TTC549 (cell line): Measurements from ENCODE around the gene THNSL1.
"Not testable (repeated sequence)": the region's sequence is repeated elsewhere in the genome, so short reads cannot be mapped to it uniquely, and the experiment has no call there.

ENCODE experiments used
- FAIRE-seq: peaks from 2 replicates; lab custom pipeline; 2012; peaks lifted over from hg19 to GRCh38; lab: Jason Lieb, UNC

THNSL1 gene

DNA sequence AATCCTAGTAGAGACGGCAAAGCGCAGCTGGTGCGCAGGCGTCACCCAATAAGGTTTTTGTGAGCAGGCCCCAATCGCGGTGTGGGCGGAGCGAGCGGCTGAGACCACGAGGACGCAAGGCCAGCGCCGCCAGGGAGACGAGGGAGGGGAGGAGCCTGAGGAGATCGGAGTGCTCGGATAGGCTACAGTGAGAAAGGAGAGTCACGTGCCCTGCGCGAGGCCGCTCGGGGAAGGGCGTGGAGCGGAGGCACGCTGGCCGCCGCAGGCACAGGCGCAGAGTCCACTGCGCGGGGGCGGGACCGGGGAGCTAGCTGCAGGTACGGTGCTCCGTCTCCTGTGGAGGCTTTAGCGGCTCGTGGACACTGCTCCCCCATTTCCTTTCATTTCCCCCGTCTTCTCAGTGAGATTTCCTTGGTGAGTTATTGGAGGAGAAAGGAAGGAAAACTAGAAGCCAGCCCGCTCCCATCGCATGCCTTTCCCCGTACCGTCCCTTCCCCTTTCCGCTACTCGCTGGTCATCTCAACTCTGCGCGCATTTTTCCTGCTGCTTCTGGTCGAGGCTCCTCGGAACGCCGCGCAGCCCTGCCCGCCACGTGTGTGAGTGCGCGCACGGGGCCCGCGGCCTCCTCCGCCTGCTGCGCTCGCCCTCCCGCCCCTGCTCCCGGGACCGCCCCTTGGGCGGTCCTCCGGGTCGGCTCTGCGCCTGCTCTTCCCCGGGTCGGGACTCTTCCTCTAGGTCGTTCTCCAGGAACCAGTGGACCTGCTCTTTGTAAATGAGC, at the start of gene THNSL1:
THNSL1 (plus strand) TSS at position 237 of the 778 bp plus-strand sequence. CDS start 6,612 bp downstream, outside the sequence.
- peak; percentile 64 for FAIRE-seq

- FAIRE-seq, result no peak
These were observed 49.4 kb upstream of the THNSL1 start for GRCh38 chr10:24966962-24967481.

DNA sequence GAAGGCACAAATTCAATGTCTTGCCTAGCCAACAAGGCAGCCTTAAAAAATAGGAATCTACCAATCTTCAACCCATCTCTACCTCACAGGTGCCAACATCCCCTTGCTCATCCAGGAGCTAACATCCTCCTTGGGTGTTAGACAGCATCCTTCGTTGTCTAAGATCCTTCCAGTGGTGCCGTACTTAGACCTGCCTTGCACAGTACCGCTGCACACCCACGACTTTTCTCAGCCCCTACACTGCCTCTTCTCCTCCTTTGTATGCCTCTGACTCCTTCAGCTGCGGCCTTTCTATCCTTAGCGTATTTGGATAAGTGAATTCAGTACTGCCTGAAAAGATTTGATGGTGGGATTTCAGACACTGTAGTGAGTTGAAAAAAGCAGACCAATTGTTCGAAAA, 48.1 kb upstream of the THNSL1 start:
- FAIRE-seq, result no peak

GRCh38 chr10:24968951-24969350, 47.5 kb upstream of the THNSL1 start:
- FAIRE-seq, result not testable (repeated sequence)

DNA sequence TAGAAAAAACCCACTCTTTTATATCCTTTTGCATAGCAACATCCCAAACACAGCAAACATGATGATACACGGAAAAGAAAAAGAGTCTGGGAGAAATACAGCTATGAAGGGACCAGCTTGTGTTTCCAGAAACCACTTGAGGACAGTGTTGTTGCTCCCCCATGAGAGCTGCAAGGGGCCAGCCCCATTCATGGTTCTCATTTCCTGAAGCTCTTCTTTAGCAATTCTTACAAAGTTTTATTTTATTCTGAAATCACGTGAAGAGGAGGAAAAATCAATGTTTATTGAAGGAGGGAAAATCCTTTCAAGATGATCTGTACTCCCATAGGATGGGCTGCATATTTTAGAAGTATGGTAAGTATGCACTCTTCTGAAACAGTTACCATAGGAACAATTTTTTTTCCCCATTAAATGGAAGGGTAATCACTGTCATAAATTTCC, 46.6 kb upstream of the THNSL1 start:
- no peak for FAIRE-seq

GRCh38 chr10:24971374-24971773, 45.0 kb upstream of the THNSL1 start:
- no peak for FAIRE-seq

DNA sequence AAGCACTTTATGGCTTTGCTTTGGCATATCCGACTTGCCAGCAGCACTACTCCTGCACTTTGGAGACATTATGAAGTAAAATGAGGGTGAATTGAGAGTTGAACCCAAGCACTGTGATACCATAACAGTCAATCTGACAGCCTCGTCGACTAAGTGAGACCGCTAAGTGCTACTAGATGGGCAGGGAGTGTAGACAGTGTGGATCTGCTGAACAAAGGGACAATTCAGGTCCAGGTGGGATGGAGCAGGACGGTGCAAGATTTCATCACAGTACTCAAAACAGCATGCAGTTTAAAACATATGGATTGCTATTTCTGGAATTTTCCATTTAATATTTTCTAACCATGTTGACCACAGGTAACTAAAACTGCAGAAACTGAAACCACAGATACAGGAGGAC, 43.2 kb upstream of the THNSL1 start:
- FAIRE-seq, result no peak

- FAIRE-seq, result no peak
These were observed 41.4 kb upstream of the THNSL1 start for GRCh38 chr10:24974976-24975375.

- no peak for FAIRE-seq
These were observed 36.7 kb upstream of the THNSL1 start for GRCh38 chr10:24979685-24980084.

GRCh38 chr10:24981161-24981710, 35.2 kb upstream of the THNSL1 start:
- no peak for FAIRE-seq

DNA sequence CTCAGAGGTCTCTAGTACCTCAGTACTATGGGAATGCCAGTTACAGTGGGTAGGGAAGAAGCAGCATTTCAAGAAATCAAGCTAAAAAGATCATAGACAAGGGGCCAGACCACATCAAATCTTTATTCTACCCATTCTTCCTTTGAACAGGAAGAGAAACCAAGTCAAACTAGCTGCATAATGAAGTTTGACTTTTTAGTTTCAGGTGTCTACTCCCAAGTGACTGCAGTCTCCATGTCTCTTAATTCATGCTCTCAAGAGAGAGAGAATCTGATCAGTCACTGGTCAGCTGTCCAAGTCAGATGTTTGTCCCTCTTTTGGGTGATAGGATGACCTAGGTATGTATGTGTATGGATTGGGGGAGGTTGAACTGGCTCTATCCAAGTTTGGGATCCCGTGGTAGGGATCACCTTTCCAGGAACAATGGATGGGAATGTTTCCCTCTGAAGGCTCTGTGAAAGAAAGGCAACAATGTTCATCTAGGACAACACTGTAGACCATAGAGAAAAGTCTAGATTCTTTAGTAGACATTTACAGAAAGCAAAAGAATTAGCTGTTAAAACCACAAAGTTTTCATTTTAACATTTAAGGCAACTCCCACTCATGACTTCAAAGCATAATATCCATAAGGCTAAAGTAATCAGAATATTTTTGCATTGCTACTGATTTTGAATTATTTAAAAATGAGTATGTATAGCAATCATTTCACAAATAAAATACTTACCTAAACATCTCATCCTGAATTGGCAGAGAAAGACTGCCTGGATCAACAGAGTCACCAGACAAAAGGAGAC, 33.9 kb upstream of the THNSL1 start:
- FAIRE-seq, result no peak

DNA sequence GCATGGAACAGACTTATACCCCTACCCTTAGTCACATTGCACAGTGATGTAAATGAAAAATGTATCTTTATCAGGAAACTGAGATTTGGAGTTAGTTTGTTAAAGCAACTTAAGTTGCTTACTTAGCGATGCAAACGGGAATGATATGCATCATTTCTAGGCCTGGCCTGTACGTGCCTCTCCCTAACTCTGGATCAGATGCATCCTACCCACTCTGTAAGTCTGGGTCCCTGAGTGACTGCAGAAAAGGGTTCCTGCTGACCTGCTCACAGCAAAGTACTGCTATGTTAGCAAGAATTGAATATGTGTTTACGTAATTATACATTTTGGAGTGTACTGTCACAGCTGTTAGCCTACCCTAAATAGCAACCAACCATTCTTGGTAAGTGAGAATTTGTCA, 33.3 kb upstream of the THNSL1 start:
- no peak for FAIRE-seq

DNA sequence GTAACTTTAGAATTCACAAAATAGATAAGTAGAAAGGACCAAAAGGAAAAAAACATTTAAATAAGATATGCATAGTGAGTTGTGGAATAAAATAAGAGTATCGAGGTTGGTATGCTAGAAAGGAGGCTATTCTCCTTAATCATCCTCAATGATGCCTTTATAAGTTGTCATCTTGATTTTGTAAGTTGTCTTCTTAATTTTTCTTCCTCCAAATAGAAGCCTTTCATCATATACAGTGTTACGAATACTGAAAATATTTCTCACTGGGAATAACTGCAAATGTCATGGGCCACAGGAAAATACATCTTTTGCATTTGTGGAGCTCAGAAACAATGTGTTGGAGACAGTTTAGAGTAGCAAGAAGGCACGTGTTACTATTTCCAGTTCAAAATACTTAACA, 32.5 kb upstream of the THNSL1 start:
- FAIRE-seq, result no peak

DNA sequence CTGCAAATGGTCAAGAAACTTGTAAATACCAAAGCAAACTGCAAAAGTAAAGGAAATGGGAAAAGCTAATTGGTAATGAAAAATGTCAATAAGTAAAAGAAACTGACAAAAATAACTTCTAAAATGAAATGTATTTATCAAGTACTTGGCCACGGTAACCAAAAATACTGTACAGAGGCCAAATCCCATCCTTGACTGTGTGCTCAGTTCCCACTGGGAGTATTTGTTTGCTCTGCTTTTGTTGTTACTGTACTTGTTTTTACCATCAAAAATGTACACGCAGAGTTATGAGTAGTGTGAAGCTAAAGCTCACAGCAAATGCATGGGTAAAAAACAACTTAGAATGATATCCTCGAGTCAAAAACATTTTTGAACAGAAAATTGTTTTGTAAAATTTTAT, 31.5 kb upstream of the THNSL1 start:
- FAIRE-seq, result no peak

DNA sequence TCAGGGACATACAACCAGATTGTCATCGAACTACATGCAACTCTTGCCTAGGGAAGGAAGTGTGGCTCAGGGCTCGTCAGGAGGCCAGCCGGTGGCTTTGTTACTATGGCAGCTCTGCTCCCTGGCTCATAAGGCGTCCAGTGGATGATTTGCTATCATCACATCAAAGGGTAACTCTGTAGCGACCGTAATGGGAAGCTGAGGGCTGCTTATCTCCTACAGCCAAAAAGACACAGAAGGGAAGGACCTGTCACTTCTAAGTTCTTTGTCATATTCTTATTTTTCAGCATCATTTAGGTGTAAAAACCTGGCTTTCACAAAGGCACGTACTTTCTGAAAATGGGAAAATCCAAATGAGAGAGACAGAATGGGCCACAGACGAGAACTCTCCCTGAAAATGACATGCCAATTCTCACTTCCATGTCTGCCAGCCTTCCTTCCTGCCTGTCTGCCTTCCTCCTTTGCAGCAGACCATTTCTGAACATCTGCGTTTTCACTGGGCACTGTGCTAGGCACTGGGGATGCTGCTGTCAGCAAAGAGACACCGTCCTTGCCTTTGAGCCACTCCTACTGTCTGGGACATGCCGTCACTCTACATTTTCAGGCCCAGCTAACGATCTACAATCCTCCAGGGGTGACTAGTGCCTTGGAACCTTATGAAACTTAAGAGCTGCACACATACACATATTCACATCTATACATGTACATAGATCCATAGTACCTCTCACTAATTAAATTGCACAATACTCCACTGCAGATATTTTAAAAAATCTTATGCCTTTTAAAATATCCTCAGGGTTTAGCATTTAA, 27.4 kb upstream of the THNSL1 start:
- no peak for FAIRE-seq

- FAIRE-seq, result no peak
These were observed 26.5 kb upstream of the THNSL1 start for GRCh38 chr10:24989867-24990266.

DNA sequence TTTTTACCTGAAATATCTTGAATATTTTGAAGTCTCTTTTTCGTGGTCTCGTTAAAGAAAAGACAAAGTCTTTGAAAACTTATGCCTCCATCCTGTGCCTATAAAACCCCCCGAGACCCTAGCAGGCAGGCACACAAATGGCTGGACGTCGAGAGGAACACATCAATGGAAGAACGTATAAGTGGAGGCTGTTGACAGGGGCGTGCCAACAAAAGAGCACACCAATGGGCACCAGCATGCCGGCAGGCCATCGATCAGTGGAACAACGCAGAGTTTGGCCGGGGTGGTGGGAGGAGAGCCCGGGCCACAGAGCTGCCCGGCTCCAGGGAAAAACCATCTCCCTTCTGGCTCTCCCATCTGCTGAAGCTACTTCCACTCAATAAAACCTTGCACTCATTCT, 25.1 kb upstream of the THNSL1 start:
- no peak for FAIRE-seq

DNA sequence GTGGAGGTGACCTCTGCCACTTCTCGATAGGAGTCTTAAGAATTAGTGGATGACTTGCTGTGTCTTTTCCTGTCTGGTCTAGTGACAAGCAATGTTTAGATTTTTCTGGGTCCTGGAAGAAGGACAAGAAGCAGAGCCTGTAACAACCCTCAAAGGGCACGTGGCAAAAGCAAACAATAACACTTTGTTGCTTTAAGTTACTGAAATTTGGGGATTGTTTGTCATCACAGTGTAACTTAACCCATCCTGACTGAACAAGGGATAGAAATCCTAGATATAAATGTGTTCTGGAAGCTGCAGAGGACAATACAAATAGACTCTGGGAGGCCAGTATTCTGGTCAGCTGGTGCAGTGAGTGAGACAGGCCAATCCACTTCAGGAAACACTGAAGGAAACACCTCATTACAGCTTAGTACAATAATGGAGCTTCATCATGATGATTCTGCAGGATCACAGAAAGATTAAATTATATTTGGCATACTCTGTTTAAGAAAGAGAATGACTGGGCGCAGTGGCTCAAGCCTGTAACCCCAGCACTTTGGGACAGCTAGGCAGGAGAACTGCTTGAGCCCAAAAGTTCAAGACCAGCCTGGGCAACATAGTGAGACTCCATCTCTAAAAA, 23.8 kb upstream of the THNSL1 start:
- no peak for FAIRE-seq

GRCh38 chr10:24993237-24993958, 23.0 kb upstream of the THNSL1 start:
- no peak for FAIRE-seq

DNA sequence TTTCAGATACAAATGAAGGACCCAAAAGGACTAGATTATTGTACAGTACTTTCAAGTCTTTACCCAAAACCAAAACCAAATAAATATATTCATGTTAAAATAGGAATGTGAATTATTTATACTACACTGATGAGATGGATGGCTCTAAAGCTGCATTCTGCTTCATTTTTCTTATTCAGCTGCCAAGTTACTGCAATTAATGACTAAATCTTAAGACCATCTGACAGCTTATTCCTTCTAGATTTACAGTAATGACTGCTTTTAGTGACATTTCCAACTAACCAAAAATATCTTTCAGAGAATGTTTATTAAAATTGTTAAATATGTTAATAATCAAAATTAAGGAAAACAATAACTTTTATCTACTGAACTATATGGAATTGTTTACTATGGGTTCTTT, 21.3 kb upstream of the THNSL1 start:
- FAIRE-seq, result no peak

GRCh38 chr10:24998044-24998443, 18.4 kb upstream of the THNSL1 start:
- FAIRE-seq, result no peak
